Myometrial cell (primary cell): ENCODE results near the gene EXOC3. TPM values are rescaled to one million over a fixed set of nuclear protein-coding genes. Genes with fewer than 3 reads are reported as not detected.

ENCODE experiments used
- total RNA-seq: library from RNA; depleted of rRNA; stranded (reverse); fragments of >200 nt; gene quantifications from 2 replicates; pipeline ENCODE4 v1.2.3, GENCODE V29; 2015

EXOC3 gene
- 24.3 and 28.8 TPM in 2 replicates for total RNA-seq

DNA sequence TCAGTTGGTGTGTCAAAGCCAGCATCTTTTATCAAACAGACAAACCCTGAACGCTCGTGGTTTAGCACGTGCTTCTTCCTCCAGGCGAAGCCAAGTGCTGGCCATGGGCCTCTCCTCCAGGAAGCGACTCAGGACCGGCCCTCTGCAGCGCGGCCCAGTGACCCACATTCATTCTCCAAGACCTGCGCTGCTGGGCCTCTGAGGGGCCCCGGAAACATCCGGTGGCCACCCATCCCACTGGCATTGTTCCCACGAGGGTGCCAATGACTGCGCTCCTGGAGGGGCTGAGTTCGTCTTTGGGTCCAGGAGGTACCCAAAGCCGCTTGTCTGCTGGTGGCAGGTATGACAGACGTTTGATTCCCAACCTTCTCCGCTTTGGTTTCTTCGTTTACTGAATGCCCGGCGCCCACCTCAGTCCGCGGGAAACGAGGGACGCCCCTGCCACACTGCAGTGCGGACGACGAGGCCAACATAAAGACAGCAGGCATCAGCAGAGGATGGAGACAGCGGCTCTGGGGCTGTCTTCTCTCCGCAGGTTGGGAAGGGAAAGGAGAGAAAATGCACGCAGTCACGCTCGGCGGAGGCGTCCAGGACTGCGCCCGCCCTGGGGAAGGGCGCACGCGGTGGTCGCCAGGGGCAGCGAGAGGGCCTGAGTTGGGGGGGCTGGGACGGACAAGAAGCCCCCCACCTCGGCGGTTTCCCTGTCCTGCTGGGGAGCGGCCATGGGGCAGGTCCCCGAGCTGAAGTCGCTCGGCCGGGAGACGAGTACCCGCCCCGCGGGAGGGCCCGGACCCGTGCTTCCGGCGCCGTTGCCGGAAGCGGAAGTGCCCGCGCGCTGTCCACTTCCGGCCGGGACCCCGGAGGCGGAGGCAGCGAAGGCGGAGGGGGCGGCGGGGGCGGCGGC, at the start of gene EXOC3:
Gene EXOC3, plus strand, starts transcription at position 842 of the 904 bp plus-strand sequence. CDS start 3,030 bp downstream, outside the sequence.

Other genes with a start within 250 kb of the EXOC3 start
- 2.9 and 4.6 TPM in 2 replicates for gene CCDC127, start 225.0 kb upstream of the EXOC3 start, total RNA-seq
- 91.8 and 100 TPM in 2 replicates for gene SDHA, start 224.9 kb upstream of the EXOC3 start, total RNA-seq
- 94.6 and 126 TPM in 2 replicates for gene PDCD6, start 171.5 kb upstream of the EXOC3 start, total RNA-seq
- gene AHRR, start 121.5 kb upstream of the EXOC3 start, total RNA-seq = 0.29 and 2.8 TPM in 2 replicates
- gene SLC9A3, start 81.3 kb downstream of the EXOC3 start, total RNA-seq = 1.7 and 2.1 TPM in 2 replicates
- 2.8 and 5.5 TPM in 2 replicates for gene CEP72, start 169.2 kb downstream of the EXOC3 start, total RNA-seq